Measurements from ENCODE around the gene BCR.

The BCR gene

DNA sequence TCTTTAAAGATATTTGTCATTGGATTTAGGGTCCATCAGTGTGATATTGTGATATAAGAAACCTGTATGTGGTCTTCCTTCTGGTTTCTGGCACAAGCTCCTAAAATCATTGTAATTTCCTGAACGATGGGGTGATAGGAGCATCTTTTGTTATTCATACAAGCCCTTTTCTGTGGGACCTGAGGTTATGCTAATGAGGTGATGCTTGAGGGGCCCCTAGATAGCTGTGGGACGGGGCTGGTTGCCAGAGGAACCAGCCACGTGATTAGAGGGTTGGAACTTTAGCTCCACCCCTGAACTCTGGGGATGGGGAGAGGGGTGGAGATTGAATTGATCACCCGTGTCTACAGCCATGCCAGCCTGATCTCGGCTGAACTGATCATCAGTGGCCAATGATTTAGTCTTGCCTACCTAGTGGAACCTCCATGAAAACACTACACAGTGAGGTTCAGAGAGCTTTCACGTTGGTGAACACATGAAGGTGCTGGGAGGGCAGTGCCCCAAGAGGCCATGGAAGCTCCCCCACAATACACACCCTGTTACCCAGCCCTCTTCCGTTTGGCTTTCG, 62.8 kb downstream of the BCR start:
- no peak for TF ChIP-seq CTCF (IDR thresholded peaks at IDR 0.05; ENCODE audit: insufficient read depth, low read length, poor library complexity, severe bottlenecking)
- Histone ChIP-seq H3K36me3 (ENCODE audit: control insufficient read depth, insufficient read depth, low read length) (no peaks in the 10 kb centered on the region; the same call in none of the 2 replicates), H3K27me3 (replicated peaks; ENCODE audit: control insufficient read depth, insufficient read depth, low read length) (no peaks in the 10 kb centered on the region), H3K4me3 (replicated peaks; ENCODE audit: low read depth, low read length) (no peak overlapping the region)
- DNase-seq (ENCODE audit: extremely low read depth, insufficient read length): peak; percentile 33

DNA sequence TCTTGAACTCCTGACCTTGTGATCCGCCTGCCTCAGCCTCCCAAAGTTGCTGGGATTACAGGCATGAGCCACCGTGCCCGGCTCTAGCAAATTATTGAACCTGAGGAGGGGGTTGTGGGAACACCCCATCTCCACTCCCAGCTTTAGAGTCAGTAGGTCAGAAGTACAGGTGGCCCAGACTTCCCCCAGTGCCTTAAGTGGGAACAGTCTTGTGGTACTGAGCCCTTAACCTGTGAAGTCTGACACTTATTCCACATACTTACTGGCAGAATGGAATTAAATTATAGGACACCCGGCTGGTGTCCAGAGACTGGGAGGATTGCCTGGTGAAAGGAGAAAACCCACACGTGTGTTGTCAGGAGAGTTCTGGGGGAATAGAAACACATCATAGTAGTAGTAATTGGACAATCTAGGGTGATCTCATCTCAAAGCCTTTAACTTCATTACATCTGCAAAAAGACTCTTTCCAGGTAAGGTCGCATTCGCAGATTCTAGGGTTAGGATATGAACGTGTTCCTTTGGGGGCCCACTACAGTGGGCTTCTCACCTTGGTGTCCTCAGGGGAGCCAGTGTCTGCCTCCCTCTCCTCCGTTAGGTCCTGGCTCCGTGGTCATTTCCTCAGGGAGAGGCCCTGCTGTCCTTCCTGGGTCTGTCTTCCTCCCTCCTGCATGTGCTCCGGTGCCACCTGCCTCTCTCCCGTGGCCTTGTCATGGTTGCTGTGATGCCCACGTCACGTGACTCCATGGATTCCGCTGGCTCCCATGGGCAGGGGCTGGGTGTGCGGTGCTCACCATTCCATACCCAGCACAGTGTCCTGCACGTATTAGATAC, 63.8 kb downstream of the BCR start:
- TF ChIP-seq CTCF (IDR thresholded peaks at IDR 0.05; ENCODE audit: insufficient read depth, low read length, poor library complexity, severe bottlenecking): no peak
- no peak for DNase-seq (ENCODE audit: extremely low read depth, insufficient read length)
- Histone ChIP-seq H3K27me3 (replicated peaks; ENCODE audit: control insufficient read depth, insufficient read depth, low read length) (no peaks in the 10 kb centered on the region), H3K4me3 (replicated peaks; ENCODE audit: low read depth, low read length) (no peak overlapping the region), H3K36me3 (ENCODE audit: control insufficient read depth, insufficient read depth, low read length) (no peaks in the 10 kb centered on the region; the same call in none of the 2 replicates)

- H3K36me3 ChIP-seq (ENCODE audit: control insufficient read depth, insufficient read depth, low read length): no peaks in the 10 kb centered on the region; the same call in none of the 2 replicates
- no peak for TF ChIP-seq CTCF (IDR thresholded peaks at IDR 0.05; ENCODE audit: insufficient read depth, low read length, poor library complexity, severe bottlenecking)
- H3K27me3 ChIP-seq (replicated peaks; ENCODE audit: control insufficient read depth, insufficient read depth, low read length): no peaks in the 10 kb centered on the region
- DNase-seq (ENCODE audit: extremely low read depth, insufficient read length): no peak
- H3K4me3 ChIP-seq (replicated peaks; ENCODE audit: low read depth, low read length): no peak overlapping the region
These were observed 64.4 kb downstream of the BCR start for GRCh38 chr22:23244690-23245044.

DNA sequence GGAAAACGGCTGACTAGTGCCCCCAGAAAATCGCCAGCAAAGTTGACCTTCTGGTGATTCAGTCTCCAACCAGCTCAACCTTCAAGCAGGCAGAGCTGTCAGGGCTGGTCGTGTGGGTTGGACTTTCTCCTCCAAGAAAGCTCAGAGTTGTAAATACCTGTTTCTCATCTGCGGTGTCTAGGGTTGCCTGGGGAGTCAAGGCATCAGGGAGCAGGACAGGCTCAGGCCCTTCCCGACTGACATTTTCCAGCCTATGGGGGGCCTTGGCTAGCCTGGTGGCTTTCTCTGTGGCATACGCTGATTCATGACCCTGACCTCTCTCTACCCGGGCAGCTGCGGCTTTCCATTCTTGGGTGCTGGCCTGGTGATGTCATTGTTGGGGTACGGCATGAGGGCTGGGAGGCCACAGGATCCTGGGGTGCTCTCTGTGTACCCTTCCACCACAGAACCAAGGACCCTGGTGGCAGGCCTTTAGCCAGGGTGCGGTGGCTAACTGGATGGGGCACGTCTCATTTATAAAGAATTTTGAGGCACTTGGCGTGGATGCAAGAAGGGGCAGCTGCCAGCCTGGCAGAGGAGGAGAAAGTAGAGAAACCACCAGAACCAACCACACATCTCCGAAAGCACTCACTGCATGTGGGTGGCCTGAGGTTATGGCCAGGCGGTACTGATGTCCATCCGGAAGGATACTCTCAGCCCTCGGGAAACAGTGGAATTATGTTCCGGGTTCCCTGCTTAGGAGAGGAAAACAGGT, 64.9 kb downstream of the BCR start:
- no peaks in the 10 kb centered on the region for H3K27me3 ChIP-seq (replicated peaks; ENCODE audit: control insufficient read depth, insufficient read depth, low read length)
- no peak for DNase-seq (ENCODE audit: extremely low read depth, insufficient read length)
- no peak for TF ChIP-seq CTCF (IDR thresholded peaks at IDR 0.05; ENCODE audit: insufficient read depth, low read length, poor library complexity, severe bottlenecking)
- no peak overlapping the region for H3K4me3 ChIP-seq (replicated peaks; ENCODE audit: low read depth, low read length)
- no peaks in the 10 kb centered on the region; the same call in none of the 2 replicates for H3K36me3 ChIP-seq (ENCODE audit: control insufficient read depth, insufficient read depth, low read length)

DNA sequence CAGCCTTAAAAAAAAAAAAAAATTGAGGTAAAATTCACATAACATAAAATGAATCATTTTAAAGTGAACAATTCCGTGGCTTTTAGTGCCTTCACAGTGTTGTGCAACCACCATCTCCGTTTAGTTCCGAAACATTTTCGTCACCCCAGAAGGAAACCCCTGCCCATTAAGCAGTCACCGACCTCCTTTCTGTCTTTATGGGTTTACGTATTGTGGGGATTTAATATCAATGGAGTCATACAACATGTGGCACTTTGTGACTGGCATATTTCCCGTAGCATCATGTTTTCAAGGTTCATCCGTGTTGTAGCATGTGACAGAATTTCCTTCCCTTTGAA, 65.5 kb downstream of the BCR start:
- Histone ChIP-seq H3K27me3 (replicated peaks; ENCODE audit: control insufficient read depth, insufficient read depth, low read length) (no peaks in the 10 kb centered on the region), H3K36me3 (ENCODE audit: control insufficient read depth, insufficient read depth, low read length) (no peaks in the 10 kb centered on the region; the same call in none of the 2 replicates), H3K4me3 (replicated peaks; ENCODE audit: low read depth, low read length) (no peak overlapping the region)
- DNase-seq (ENCODE audit: extremely low read depth, insufficient read length): no peak
- TF ChIP-seq CTCF (IDR thresholded peaks at IDR 0.05; ENCODE audit: insufficient read depth, low read length, poor library complexity, severe bottlenecking): no peak

All from GM06990 (cell line).